NB4 (cell line): ENCODE data around the gene GATA3.
A peak's percentile ranks its signal among the peaks of the same experiment; 100 is the strongest.

Experiments used
- DNase-seq: peaks from one replicate; pipeline ENCODE4 v3.0.0; 2010; ENCODE audit warnings: low read depth
- H3K4me3 ChIP-seq: one replicate; pipeline ENCODE4 v1.5.1; 2011; ENCODE audit warnings: mild to moderate bottlenecking, low read depth, low read length, moderate library complexity
- CTCF ChIP-seq: IDR thresholded peaks from one replicate; pipeline ENCODE4 v1.5.1; 2012; ENCODE audit warnings: low read depth, low read length
- MAX ChIP-seq: IDR thresholded peaks from 2 replicates; pipeline ENCODE4 v1.6.1; 2011; ENCODE audit warnings: low read depth, low read length
- MYC ChIP-seq: IDR thresholded peaks from 2 replicates; pipeline ENCODE4 v1.6.1; 2011; ENCODE audit warnings: low read depth, low read length
- POLR2A ChIP-seq: IDR thresholded peaks from 2 replicates; pipeline ENCODE4 v1.6.1; 2011; ENCODE audit warnings: mild to moderate bottlenecking; ENCODE audit not compliant: insufficient read length; ENCODE audit errors: extremely low read depth

The GATA3 gene

GRCh38 chr10:8079126-8079525 lies 24.6 kb downstream of the GATA3 start:
- TF ChIP-seq CTCF (no peak), MYC (no peak), MAX (no peak), POLR2A (no peak)
- DNase-seq = no peak
- H3K4me3 ChIP-seq = no peak overlapping the region

GRCh38 chr10:8084799-8085198 lies 30.3 kb downstream of the GATA3 start:
- no peak overlapping the region for H3K4me3 ChIP-seq
- DNase-seq = no peak
- TF ChIP-seq CTCF (no peak), MAX (no peak), POLR2A (no peak), MYC (no peak)

- H3K4me3 ChIP-seq = no peak overlapping the region
- TF ChIP-seq CTCF (no peak), POLR2A (no peak), MAX (no peak), MYC (no peak)
- no peak for DNase-seq
These were observed 30.8 kb downstream of the GATA3 start for GRCh38 chr10:8085251-8085650.

- TF ChIP-seq MYC (no peak), MAX (no peak), CTCF (no peak), POLR2A (no peak)
- DNase-seq = no peak
- H3K4me3 ChIP-seq = no peak overlapping the region
These were observed 31.8 kb downstream of the GATA3 start for GRCh38 chr10:8086315-8086714.

- H3K4me3 ChIP-seq = no peak overlapping the region
- TF ChIP-seq MYC (0 out of 2 replicates have a peak, but pooled peaks have one; percentile 20), CTCF (no peak), POLR2A (no peak), MAX (peak; percentile 39; the same call in 1 of the 2 replicates)
- DNase-seq = peak; percentile 28
These were observed 34.0 kb downstream of the GATA3 start for GRCh38 chr10:8088504-8088903.

GRCh38 chr10:8092428-8092827 lies 37.9 kb downstream of the GATA3 start:
- no peak for DNase-seq
- H3K4me3 ChIP-seq = no peak overlapping the region
- no peak for TF ChIP-seq POLR2A
- TF ChIP-seq CTCF = no peak
- no peak for TF ChIP-seq MYC
- TF ChIP-seq MAX = no peak
